AG09309 (cell line): ENCODE data around the gene MYO16.

Experiments used
- DNase-seq: peaks from one replicate; pipeline ENCODE4 v3.0.0-alpha.2; 2010; ENCODE audit warnings: low read depth
- H3K4me3 ChIP-seq: 2 replicates; pipeline ENCODE4 v1.5.1; 2011; ENCODE audit warnings: mild to moderate bottlenecking, low read depth, low read length, moderate library complexity; ENCODE audit not compliant: control insufficient read depth
- CTCF ChIP-seq: IDR thresholded peaks from 2 replicates; pipeline ENCODE4 v1.5.1; 2011; ENCODE audit warnings: mild to moderate bottlenecking, low read depth, low read length, inconsistent platforms; ENCODE audit not compliant: insufficient read depth, control insufficient read depth; ENCODE audit errors: missing control alignments

Gene MYO16

GRCh38 chr13:109175666-109176065 lies 546.3 kb downstream of the MYO16 start:
- no peak for TF ChIP-seq CTCF
- DNase-seq = no peak
- H3K4me3 ChIP-seq = no peak overlapping the region

- peak; percentile 86 for DNase-seq
- TF ChIP-seq CTCF = no peak
- no peak overlapping the region for H3K4me3 ChIP-seq
Measured at GRCh38 chr13:109180905-109181425, 551.6 kb downstream of the MYO16 start.

GRCh38 chr13:109182777-109183465 lies 553.5 kb downstream of the MYO16 start:
- no peak for TF ChIP-seq CTCF
- no peak for DNase-seq
- H3K4me3 ChIP-seq = no peak overlapping the region

GRCh38 chr13:109191413-109191812 lies 562.0 kb downstream of the MYO16 start:
- TF ChIP-seq CTCF = no peak
- no peak for DNase-seq
- H3K4me3 ChIP-seq = no peak overlapping the region

- TF ChIP-seq CTCF = no peak
- DNase-seq = no peak
- no peak overlapping the region for H3K4me3 ChIP-seq
Measured at GRCh38 chr13:109192306-109192705, 562.9 kb downstream of the MYO16 start.

- DNase-seq = no peak
- H3K4me3 ChIP-seq = no peak overlapping the region
- no peak for TF ChIP-seq CTCF
Measured at GRCh38 chr13:109196948-109197347, 567.5 kb downstream of the MYO16 start.
